ENCODE results near the gene C2CD2.

The C2CD2 gene

GRCh38 chr21:41895643-41896493, 58.0 kb downstream of the C2CD2 start:
- in situ Hi-C loops (cut with MboI; ENCODE audit: low sequenced_read_pairs, unreplicated experiment) = no loop called here
- DNase-seq (ENCODE audit: low spot score) = no peak
- TF ChIP-seq, protein P1, sequence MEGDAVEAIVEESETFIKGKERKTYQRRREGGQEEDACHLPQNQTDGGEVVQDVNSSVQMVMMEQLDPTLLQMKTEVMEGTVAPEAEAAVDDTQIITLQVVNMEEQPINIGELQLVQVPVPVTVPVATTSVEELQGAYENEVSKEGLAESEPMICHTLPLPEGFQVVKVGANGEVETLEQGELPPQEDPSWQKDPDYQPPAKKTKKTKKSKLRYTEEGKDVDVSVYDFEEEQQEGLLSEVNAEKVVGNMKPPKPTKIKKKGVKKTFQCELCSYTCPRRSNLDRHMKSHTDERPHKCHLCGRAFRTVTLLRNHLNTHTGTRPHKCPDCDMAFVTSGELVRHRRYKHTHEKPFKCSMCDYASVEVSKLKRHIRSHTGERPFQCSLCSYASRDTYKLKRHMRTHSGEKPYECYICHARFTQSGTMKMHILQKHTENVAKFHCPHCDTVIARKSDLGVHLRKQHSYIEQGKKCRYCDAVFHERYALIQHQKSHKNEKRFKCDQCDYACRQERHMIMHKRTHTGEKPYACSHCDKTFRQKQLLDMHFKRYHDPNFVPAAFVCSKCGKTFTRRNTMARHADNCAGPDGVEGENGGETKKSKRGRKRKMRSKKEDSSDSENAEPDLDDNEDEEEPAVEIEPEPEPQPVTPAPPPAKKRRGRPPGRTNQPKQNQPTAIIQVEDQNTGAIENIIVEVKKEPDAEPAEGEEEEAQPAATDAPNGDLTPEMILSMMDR (IDR thresholded peaks at IDR 0.05; ENCODE audit: borderline replicate concordance, control extremely low read depth, extremely low read depth, insufficient read depth, missing control alignments) = no peak

GRCh38 chr21:41894922-41895557, 58.8 kb downstream of the C2CD2 start:
- DNase-seq (ENCODE audit: low spot score) = no peak
- TF ChIP-seq, protein P1 (IDR thresholded peaks at IDR 0.05; ENCODE audit: borderline replicate concordance, control extremely low read depth, extremely low read depth, insufficient read depth, missing control alignments) = no peak
- in situ Hi-C loops (cut with MboI; ENCODE audit: low sequenced_read_pairs, unreplicated experiment) = no loop called here

GRCh38 chr21:41894511-41894910, 59.3 kb downstream of the C2CD2 start:
- no peak for DNase-seq (ENCODE audit: low spot score)
- in situ Hi-C loops (cut with MboI; ENCODE audit: low sequenced_read_pairs, unreplicated experiment) = no loop called here
- TF ChIP-seq, protein P1 (IDR thresholded peaks at IDR 0.05; ENCODE audit: borderline replicate concordance, control extremely low read depth, extremely low read depth, insufficient read depth, missing control alignments) = no peak

GRCh38 chr21:41892726-41893125, 61.1 kb downstream of the C2CD2 start:
- in situ Hi-C loops (cut with MboI; ENCODE audit: low sequenced_read_pairs, unreplicated experiment) = no loop called here

GRCh38 chr21:41891132-41891531, 62.7 kb downstream of the C2CD2 start:
- TF ChIP-seq, protein P1 (IDR thresholded peaks at IDR 0.05; ENCODE audit: borderline replicate concordance, control extremely low read depth, extremely low read depth, insufficient read depth, missing control alignments) = no peak
- in situ Hi-C loops (cut with MboI; ENCODE audit: low sequenced_read_pairs, unreplicated experiment) = no loop called here
- DNase-seq (ENCODE audit: low spot score) = no peak

More at GRCh38 chr21:41892726-41893125, 61.1 kb downstream of the C2CD2 start:
- TF ChIP-seq, protein P1 (IDR thresholded peaks at IDR 0.05; ENCODE audit: borderline replicate concordance, control extremely low read depth, extremely low read depth, insufficient read depth, missing control alignments) = no peak
- DNase-seq (ENCODE audit: low spot score) = no peak

- in situ Hi-C loops (cut with MboI; ENCODE audit: low sequenced_read_pairs, unreplicated experiment) = no loop called here
- DNase-seq (ENCODE audit: low spot score) = no peak
- TF ChIP-seq, protein P1 (IDR thresholded peaks at IDR 0.05; ENCODE audit: borderline replicate concordance, control extremely low read depth, extremely low read depth, insufficient read depth, missing control alignments) = no peak
Observed at GRCh38 chr21:41890355-41890754, 63.5 kb downstream of the C2CD2 start.
